Stimulated activated CD4-positive, alpha-beta T cell treated with anti-CD3 and anti-CD28 coated beads, Interleukin-15, amount 100 ng/mL, for 24 hours (primary cell): ENCODE measurements around the gene NCOA1.
A peak's percentile ranks its signal among the peaks of the same experiment; 100 is the strongest.
"Not testable (repeated sequence)": the region's sequence is repeated elsewhere in the genome, so short reads cannot be mapped to it uniquely, and the experiment has no call there.

ENCODE experiments used
- DNase-seq: peaks from one replicate; pipeline ENCODE4 v3.0.0-alpha.2; 2020

The NCOA1 gene

GRCh38 chr2:24650997-24651642 is 160.1 kb downstream of the NCOA1 start:
- no peak for DNase-seq

GRCh38 chr2:24651643-24652003 is 160.6 kb downstream of the NCOA1 start:
- DNase-seq: no peak

GRCh38 chr2:24652265-24653182 is 161.5 kb downstream of the NCOA1 start:
- no peak for DNase-seq

- DNase-seq: no peak
Observed at GRCh38 chr2:24657818-24658217, 166.8 kb downstream of the NCOA1 start.

DNA sequence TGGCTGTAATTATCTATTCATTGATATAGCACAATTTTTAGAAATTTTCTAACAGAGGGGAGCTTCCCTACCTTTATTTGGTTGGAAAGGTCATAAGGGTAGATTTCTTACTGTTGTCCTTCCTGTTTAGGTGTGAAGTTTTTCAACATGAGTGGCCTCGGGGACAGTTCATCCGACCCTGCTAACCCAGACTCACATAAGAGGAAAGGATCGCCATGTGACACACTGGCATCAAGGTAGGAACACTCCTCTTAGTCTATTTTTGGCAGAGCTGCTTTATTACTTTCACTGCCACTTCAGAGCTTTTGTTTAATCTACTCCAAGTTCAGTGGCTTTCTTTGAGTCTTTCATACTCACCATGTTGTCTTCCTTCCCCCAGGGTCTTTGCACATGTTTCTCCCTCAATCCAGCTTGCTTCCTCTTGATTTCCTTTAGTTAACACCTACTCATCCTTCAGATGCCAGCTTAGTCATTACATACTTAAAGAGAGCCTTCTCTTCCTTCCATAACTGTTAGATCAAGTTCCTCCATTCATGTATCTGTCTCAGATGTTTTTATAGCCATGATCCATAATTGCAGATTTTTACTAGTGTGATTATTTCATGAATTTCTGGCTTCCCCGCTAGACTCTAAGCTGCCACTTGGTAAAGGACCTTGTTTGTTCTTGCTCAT is 167.6 kb downstream of the NCOA1 start:
- no peak for DNase-seq

GRCh38 chr2:24659862-24660261 is 168.8 kb downstream of the NCOA1 start:
- DNase-seq: no peak

DNA sequence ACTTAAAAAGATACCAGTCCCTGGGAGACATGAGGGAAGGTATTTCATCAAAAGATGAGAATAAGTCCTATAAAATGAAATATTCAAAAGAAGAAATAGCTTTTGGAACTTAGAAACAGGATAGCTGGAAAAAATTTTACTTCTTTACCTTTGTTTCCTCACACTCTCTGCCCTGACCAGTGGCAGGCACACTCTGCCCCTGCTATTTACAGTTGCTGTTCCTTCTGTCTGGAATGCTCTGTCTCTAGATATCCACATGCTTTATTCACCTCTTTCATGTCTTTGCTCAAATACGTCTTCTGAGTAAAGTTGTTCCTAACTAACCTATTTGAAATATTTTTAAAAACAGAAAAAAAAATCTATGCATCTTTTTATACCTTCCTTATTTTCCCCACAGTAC is 176.5 kb downstream of the NCOA1 start:
- DNase-seq: no peak

DNA sequence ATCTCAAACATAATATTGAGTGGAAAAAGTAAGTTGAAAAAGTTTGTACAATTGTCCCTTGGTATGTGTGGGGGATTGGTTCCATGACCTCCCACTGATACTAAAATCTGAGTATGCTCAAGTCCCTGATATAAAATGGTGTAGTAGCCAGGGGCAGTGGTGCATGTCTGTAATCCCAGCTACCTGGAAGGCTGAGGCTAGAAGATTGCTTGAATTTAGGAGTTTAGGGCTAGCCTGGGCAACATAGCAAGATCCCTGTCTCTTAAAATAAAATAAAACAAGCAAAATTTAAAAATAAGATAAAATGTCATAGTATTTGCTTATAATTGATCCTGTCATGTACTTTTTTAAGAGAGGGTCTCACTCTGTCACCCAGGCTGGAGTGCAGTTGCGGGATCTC is 180.2 kb downstream of the NCOA1 start:
- DNase-seq: no peak

GRCh38 chr2:24672589-24672988 is 181.5 kb downstream of the NCOA1 start:
- DNase-seq: peak; percentile 27

DNA sequence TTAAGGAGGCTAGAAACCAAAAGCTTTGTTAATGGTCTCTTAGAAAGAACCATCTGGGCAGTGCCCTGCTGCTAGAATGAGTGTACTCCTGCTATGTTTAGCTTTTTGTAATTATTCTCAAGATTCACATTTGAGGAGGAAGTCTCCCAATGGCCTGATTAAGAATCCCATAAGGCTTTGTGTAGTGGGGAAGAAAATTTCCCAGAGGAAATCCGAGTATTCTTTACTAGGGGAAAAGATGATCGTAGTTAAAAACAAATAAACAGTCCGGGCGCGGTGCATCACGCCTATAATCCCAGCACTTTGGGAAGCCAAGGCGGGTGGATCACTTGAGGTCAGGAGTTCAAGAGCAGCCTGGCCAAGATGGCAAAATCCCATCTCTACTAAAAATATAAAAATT is 184.3 kb downstream of the NCOA1 start:
- no peak for DNase-seq

DNA sequence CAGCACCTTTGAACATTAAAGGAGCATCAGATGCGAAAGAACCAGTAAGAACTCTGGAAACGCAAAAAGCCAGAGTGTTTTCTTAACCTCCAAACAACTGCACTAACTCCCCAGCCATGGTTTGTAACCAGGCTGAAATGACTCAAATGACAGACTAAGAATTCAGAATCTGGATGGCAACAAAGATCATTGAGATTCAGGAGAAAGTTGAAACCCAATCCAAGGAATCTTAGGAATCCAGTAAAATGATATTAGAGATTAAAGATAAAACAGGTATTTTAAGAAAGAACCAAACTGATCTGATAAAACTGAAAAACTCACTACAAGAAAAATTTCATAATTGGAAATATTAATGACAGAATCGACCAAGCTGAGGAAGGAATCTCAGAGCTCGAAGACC is 185.4 kb downstream of the NCOA1 start:
- DNase-seq: no peak

DNA sequence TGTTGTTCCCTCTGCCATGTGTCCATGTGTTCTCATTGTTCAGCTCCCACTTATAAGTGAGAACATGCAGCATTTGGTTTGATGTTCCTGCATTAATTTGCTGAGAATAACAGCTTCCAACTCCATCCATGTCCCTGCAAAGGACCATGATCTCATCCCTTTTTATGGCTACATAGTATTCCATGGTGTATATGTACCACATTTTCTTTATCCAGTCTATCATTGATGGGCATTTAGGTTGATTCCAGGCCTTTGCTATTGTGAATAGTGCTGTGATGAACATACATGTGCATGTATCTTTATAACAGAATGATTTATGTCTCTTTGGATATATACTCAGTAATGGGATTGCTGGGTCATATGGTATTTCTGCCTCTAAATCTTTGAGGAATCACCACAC is 187.0 kb downstream of the NCOA1 start:
- not testable (repeated sequence) for DNase-seq

DNA sequence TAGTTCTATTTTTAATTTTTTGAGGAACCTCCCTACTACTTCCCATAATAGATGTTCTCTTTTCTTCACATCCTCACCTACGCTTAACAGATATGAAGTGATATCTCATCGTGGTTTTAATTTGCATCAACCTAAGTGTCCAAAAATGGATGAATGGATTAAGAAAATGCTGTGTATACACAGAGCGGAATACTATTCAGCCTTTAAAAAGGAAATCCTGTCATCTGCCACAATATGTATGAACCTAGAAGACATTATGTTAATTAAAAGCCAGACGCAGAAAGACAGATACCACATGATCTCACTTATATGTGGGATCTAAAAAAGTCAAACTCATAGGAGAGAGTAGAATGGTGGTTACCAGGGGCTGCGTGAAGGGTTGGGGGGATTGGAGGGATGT is 189.1 kb downstream of the NCOA1 start:
- DNase-seq: no peak

GRCh38 chr2:24682304-24682703 is 191.2 kb downstream of the NCOA1 start:
- no peak for DNase-seq

DNA sequence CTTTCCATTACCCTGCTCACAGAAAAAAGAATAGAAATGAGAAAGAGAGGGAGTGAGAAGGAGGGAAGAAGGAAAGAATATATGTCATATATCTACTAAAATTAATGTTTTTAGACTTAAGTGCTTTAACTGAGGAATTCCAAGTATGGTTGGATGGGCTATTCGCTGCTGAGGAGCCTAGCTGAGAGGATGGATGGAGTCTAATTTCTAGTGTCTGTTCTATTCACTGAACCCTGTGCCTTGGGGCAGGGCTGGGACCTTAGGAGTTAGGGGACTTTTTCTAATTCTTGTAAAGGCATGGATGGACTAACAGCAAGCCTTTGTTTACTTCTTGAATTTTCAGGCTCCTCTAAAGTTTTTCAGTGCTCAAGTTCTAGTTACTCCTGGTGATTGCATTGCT is 192.4 kb downstream of the NCOA1 start:
- DNase-seq: no peak

- no peak for DNase-seq
Observed at GRCh38 chr2:24690524-24690923, 199.5 kb downstream of the NCOA1 start.

- DNase-seq: no peak
Observed at GRCh38 chr2:24691806-24692205, 200.8 kb downstream of the NCOA1 start.

DNA sequence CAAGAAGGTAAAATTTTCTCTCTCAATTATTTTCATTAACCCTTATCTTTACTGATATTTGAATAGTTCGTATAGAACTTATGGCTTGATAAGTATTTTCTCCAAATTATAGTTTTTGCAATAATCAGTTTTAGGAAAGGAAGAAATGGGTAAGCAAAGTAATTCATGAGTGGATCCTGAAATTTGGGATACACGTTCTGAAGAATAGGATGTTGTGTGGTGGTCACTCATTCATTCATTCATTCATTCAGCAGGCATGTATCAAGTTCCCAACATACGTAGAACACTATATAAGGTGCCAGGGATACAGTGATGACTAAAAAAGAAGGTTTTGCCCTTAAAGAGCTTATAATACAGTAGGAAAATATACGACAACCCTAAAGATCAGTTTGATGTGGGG is 206.7 kb downstream of the NCOA1 start:
- no peak for DNase-seq

DNA sequence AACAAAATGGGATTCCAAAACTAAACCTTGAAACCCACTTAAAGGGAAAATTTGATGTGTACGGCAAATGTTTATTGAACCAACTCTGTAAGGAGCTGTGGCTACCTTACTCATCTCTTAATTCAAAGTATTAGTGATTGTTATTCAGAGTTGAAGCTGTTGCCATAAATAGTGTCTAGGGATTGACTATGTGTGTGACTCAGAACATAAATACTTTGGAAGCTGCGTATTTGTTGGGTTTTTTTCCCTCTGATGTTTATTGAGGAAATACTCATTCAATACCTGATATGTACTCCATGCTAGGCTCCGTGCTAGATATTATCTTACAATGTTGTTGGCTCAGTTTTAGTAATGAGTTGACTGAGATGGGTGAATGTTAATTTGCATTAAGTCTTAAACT is 211.7 kb downstream of the NCOA1 start:
- no peak for DNase-seq

GRCh38 chr2:24704692-24705091 is 213.6 kb downstream of the NCOA1 start:
- DNase-seq: no peak

GRCh38 chr2:24707143-24707542 is 216.1 kb downstream of the NCOA1 start:
- DNase-seq: no peak

DNA sequence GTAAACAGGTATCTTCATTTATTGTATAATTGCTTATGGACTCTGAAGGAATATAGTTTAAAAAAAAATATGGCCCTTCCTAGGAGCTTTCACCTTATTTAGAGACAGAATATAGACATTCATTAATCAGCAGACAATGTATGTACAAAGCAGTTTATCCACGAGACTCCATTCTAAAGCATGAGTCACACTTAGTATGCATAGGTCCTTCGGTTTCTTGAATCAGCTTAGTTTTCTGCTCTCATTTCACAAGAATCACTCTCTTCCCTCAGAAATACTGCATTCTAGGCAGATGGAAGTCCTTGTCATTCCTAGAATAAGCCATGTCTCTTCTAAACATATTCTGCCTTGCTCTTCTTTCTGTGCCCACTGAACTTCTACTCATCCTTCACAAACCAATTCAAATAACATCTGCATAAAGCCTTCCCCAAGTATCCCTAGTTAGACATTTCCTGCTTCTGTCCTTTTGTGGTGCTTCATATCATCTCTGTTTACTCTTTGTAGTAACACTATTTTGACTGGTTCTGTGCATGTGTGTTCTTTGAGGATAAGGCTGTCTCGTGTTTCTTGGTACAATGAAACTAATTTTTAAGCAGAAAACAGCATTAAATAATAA is 217.6 kb downstream of the NCOA1 start:
- DNase-seq: no peak

DNA sequence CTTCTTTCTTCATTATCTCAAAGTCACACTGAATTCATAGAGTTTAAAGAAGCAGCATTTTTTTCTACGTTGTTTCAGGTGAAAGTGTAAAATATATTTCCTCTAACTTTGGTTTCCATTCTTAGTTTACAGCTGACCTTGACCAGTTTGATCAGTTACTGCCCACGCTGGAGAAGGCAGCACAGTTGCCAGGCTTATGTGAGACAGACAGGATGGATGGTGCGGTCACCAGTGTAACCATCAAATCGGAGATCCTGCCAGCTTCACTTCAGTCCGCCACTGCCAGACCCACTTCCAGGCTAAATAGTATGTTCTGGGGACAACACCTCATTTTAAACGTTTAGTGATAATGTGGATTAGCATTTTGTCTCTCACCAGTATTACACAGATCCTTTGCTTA is 219.8 kb downstream of the NCOA1 start:
- no peak for DNase-seq

DNA sequence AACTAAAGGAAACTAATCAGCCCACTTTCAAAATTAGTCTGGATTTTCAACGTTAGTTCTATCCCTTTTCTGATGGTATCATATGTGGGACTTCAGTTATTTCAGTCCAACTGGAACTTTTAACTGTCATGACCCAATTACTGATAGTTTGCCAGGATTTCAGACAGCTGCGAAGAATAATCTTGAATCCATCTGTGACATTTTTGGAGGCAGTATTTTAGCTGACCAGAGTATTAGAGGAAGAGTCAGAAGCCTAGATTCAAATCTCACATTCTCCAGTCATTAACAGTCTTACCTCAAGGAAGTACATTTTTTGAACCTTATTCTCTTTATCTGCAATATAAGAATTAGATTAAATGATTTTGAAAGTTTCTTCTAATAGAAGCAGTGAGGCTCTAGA is 220.8 kb downstream of the NCOA1 start:
- DNase-seq: no peak
